Prostate gland (tissue), 2 donors: ENCODE data around the gene HNRNPUL2. TPM values are rescaled to one million over a fixed set of nuclear protein-coding genes. Genes with fewer than 3 reads are reported as not detected.

Experiments used
- DNase-seq: peaks from one replicate; pipeline ENCODE4 v3.0.0-alpha.2; 2019; ENCODE audit warnings: low spot score
- H3K27ac ChIP-seq, 2 donors: fragments of 200-600 bp; sonication (generic); 2 replicates each; pipeline ENCODE4 v1.5.1; 2017 to 2019
- H3K27me3 ChIP-seq: fragments of 200-600 bp; sonication (generic); replicated peaks from 2 replicates; pipeline ENCODE4 v1.5.1; 2019; ENCODE audit not compliant: insufficient read depth
- H3K36me3 ChIP-seq, 2 donors: fragments of 200-600 bp; sonication (generic); 1 replicate in 1 of 2; 2 replicates in 1 of 2; pipeline versions ENCODE4 v1.5.1 to v1.8.1; 2017 to 2019
- H3K4me1 ChIP-seq: fragments of 200-600 bp; sonication (generic); replicated peaks from 2 replicates; pipeline ENCODE4 v1.5.1; 2019
- H3K4me3 ChIP-seq, 2 donors: fragments of 200-600 bp; sonication (generic); 2 replicates each; pipeline ENCODE4 v1.5.1; 2017 to 2019
- H3K9me3 ChIP-seq: fragments of 200-600 bp; sonication (generic); 2 replicates; pipeline ENCODE4 v1.5.1; 2017
- POLR2A ChIP-seq: fragments of 450-650 bp; IDR thresholded peaks from one replicate; pipeline ENCODE4 v1.6.1; 2016; ENCODE audit warnings: antibody characterized with exemption, mild to moderate bottlenecking
- POLR2AphosphoS5 ChIP-seq: sonication (generic); formaldehyde crosslinking; IDR thresholded peaks from one replicate; pipeline ENCODE4 v1.6.1; 2017; ENCODE audit warnings: antibody characterized with exemption
- WGBS: methylation state at CpG from one replicate; pipeline ENCODE4 v1.1.5; 2018; 5-methylcytosine and 5-hydroxymethylcytosine counted together
- intact Hi-C: fragments of 100-400 bp; cut with DNase I; formaldehyde crosslinking; loops from one replicate; pipeline ENCODE4 v1.14.2; 2022
- total RNA-seq, 2 donors: library from RNA; depleted of rRNA; stranded (reverse); fragments of >200 nt; gene quantifications; one replicate each; pipeline ENCODE4 v1.1.0, GENCODE V29; 2016
- TF ChIP-seq, protein P1 (sequence below), 4 experiments: fragments of 200-600 bp in 2 of 4; fragments of 450-650 bp in 2 of 4; sonication (generic) in 2 of 4; IDR thresholded peaks; 1 replicate in 3 of 4; 2 replicates in 1 of 4; pipeline ENCODE4 v1.5.1; 2016 to 2019; ENCODE audit warnings: antibody characterized with exemption in 4 of 4, mild to moderate bottlenecking in 2 of 4, moderate library complexity in 2 of 4

HNRNPUL2 gene
- total RNA-seq, 2 donors from 2014 or later, result 26.6 to 33.5 TPM

DNA sequence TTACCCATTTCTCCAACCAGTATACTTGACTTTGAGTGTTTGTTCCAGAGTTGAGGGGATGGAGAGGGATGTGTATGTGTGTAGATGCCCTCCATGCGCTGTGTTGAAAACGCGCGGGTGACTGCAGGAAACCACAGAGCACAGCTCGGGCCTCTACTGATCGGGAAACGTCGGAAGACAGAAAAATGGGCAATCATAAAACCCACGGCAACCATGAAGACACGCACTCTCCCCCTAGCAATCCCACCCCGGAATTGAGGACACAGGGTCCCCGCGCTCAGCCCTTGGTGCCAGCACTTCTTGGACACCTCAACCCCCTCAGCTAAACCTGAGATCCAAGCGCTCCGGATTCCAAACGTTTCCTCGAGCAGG lies 56.0 kb downstream of the HNRNPUL2 start:
- DNase-seq, result no peak
- intact Hi-C loops, result no loop called here

DNA sequence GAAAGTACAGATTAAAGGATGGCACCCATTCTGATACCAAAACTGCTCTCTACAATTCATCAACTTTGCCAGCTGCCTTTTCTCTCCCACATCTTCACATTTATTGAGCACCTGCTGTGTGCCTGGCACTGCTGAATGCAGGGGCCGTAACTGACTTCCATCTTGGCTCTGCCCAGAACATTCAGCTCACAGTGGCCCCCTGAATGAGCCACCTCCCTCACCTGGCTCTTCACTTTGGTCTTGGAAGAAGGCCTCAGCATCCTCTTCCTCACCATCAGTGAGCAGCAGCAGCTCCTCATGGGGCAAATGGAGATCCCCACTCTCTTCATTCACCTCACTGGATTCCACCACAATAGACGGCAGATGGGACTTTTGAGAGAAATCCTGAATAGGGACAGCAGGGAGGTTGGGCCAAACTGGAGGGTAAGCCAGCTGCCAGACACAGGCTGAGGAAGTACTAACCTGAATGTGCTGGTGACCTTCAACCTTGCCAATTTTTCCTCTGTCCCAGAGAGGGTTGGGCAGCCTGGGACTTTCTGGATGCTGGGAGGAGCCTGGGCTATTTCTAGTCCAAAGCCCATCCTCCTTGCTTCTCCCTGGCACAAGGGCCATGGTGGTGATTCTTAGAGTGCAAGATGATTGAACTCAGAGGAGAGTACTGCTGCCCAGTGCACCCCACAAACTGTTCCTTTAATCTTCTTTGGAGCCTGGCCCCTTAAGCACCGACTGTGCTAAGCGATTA lies 57.7 kb downstream of the HNRNPUL2 start:
- no peak overlapping the region for H3K27ac ChIP-seq
- no peaks in the 10 kb centered on the region for H3K27me3 ChIP-seq
- TF ChIP-seq, protein P1, sequence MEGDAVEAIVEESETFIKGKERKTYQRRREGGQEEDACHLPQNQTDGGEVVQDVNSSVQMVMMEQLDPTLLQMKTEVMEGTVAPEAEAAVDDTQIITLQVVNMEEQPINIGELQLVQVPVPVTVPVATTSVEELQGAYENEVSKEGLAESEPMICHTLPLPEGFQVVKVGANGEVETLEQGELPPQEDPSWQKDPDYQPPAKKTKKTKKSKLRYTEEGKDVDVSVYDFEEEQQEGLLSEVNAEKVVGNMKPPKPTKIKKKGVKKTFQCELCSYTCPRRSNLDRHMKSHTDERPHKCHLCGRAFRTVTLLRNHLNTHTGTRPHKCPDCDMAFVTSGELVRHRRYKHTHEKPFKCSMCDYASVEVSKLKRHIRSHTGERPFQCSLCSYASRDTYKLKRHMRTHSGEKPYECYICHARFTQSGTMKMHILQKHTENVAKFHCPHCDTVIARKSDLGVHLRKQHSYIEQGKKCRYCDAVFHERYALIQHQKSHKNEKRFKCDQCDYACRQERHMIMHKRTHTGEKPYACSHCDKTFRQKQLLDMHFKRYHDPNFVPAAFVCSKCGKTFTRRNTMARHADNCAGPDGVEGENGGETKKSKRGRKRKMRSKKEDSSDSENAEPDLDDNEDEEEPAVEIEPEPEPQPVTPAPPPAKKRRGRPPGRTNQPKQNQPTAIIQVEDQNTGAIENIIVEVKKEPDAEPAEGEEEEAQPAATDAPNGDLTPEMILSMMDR (IDR thresholded peaks at IDR 0.05), result no peak
- TF ChIP-seq POLR2A, result no peak
- no peak for TF ChIP-seq POLR2AphosphoS5
- H3K4me1 ChIP-seq, result peaks cover 20% of the 10 kb centered on the region
- H3K4me3 ChIP-seq, result no peak overlapping the region
- 70% methylated on average over 4 of the region's 4 CpGs for WGBS
- H3K36me3 ChIP-seq, result no peaks in the 10 kb centered on the region
- intact Hi-C loops, result no loop called here
- no peaks in the 10 kb centered on the region for H3K9me3 ChIP-seq
- DNase-seq, result no peak

More for the DNA sequence above, 56.0 kb downstream of the HNRNPUL2 start:
- Histone ChIP-seq H3K4me3 (peak overlapping the region; percentile 61 to 69), H3K9me3 (no peaks in the 10 kb centered on the region), H3K4me1 (peaks cover 19% of the 10 kb centered on the region), H3K27me3 (no peaks in the 10 kb centered on the region), H3K27ac (peak overlapping the region; percentile 82 to 87), H3K36me3 (no peaks in the 10 kb centered on the region)
- TF ChIP-seq POLR2A, result no peak
- TF ChIP-seq POLR2AphosphoS5, result no peak
- TF ChIP-seq, protein P1 (IDR thresholded peaks at IDR 0.05), result no peak
- WGBS, result under 1% methylated on average over 17 of the region's 17 CpGs

- Histone ChIP-seq H3K9me3 (no peaks in the 10 kb centered on the region), H3K4me1 (peaks cover 12% of the 10 kb centered on the region), H3K36me3 (no peaks in the 10 kb centered on the region), H3K27ac (no peak overlapping the region), H3K4me3 (no peak overlapping the region), H3K27me3 (no peaks in the 10 kb centered on the region)
- intact Hi-C loops, result no loop called here
- DNase-seq, result no peak
- WGBS, result 53% methylated on average over 2 of the region's 2 CpGs
- TF ChIP-seq POLR2A (no peak), POLR2AphosphoS5 (no peak)
- TF ChIP-seq, protein P1 (IDR thresholded peaks at IDR 0.05), result no peak
Observed at GRCh38 chr11:62667460-62667859, 59.8 kb downstream of the HNRNPUL2 start.

- Histone ChIP-seq H3K4me1 (peaks cover 12% of the 10 kb centered on the region), H3K9me3 (no peaks in the 10 kb centered on the region), H3K27ac (peak overlapping the region; percentile 87 to 90), H3K4me3 (peak overlapping the region; percentile 80 to 86), H3K36me3 (no peaks in the 10 kb centered on the region), H3K27me3 (no peaks in the 10 kb centered on the region)
- 33% methylated on average over 16 of the region's 16 CpGs for WGBS
- DNase-seq, result no peak
- intact Hi-C loops, result no loop called here
- TF ChIP-seq, protein P1 (IDR thresholded peaks at IDR 0.05), result no peak
- TF ChIP-seq POLR2A (no peak), POLR2AphosphoS5 (no peak)
Observed at GRCh38 chr11:62666259-62666926, 60.9 kb downstream of the HNRNPUL2 start.
